Right renal cortex interstitium (tissue), 3 donors: ENCODE results near the gene LAMA1. TPM values are rescaled to one million over a fixed set of nuclear protein-coding genes. Genes with fewer than 3 reads are reported as not detected.

Experiments
- DNase-seq, 3 donors: peaks; one replicate each; pipeline ENCODE4 v3.0.0-alpha.2; 2013; ENCODE audit warnings: low read depth in 3 of 3, low spot score in 2 of 3
- polyA plus RNA-seq, 3 donors: library from polyadenylated mRNA; unstranded; fragments of 120-200 nt; gene quantifications; one replicate each; pipeline ENCODE4 v1.2.1, GENCODE V29; 2013; ENCODE audit not compliant: insufficient read length in 3 of 3

LAMA1 gene
- polyA plus RNA-seq, 3 donors = 68.4 to 73.8 (median 72.4) TPM

DNA sequence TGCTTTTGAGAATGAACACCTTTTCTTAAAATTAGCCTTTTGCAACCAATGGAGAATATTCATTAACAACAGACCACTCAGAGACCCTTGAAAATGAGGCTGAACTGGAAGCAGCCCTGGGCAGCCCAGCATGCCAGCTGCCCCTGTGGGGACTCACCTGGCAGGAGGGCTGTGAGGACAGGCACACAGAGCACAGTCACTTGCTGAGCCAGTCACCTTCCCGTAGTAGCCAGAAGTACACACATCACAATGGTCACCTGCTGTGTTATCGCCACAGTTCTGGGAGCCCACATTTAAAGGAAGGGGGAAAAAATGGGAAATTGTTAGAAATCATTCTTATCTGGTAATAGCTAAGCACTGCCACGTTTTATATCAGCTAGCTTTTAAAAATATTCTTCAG lies 115.5 kb downstream of the LAMA1 start:
- DNase-seq = no peak

DNA sequence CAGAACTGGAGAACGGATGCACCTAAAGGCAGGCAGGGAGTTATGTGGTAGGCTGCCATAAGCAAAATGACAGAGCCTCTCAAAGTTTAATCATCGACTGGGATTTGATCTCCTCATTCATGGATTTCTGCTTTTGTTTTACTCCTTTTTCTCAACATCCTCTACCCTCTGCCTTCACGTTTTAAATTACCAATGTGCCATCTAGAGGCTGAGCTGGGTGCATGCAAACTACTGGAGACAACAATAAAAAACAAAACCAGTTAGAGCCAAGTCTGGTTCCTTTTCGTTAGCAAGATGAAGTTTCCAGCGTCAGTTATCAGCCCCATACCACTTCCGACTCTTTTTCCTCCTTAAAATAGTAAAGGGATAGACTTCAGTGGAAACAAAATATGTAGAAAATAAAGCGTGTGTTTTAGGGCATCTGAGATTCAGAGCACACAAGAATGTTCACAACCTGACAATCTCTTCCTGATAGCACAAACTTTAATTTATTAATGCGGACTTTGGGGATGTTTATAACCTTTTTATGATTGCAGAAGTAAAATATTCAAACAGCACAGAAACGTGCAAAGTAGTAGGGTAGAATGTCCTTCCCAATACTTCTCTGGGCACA lies 117.0 kb downstream of the LAMA1 start:
- peak in 1 of 3 donors; percentile 16 for DNase-seq

GRCh38 chr18:6997808-6998207 lies 119.8 kb downstream of the LAMA1 start:
- no peak for DNase-seq

- no peak for DNase-seq
These were observed 122.7 kb downstream of the LAMA1 start for GRCh38 chr18:6994771-6995430.

- no peak for DNase-seq
These were observed 123.4 kb downstream of the LAMA1 start for GRCh38 chr18:6994056-6994770.

GRCh38 chr18:6992761-6993160 lies 124.8 kb downstream of the LAMA1 start:
- DNase-seq = no peak

GRCh38 chr18:6983366-6983765 lies 134.2 kb downstream of the LAMA1 start:
- no peak for DNase-seq

GRCh38 chr18:6982398-6982797 lies 135.2 kb downstream of the LAMA1 start:
- DNase-seq = no peak

DNA sequence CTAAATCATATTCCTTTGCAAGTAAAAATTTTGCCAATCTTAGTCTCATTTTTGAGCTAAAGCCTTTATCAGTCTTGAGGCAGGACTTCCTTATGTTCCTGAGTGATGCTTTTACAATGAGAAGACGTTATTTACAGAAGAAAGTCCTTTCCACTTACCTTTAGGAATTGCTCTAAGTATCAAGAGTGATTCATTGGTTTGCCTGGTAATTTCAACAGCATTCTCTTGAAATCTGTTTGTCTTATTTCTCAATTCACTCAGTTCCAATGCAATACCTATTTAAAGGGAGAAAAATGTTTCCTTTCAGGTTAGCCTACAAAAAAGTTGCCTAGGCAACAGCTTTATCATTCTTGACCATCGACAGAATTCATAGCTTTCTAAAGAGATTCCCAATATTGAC lies 137.2 kb downstream of the LAMA1 start:
- DNase-seq = no peak

DNA sequence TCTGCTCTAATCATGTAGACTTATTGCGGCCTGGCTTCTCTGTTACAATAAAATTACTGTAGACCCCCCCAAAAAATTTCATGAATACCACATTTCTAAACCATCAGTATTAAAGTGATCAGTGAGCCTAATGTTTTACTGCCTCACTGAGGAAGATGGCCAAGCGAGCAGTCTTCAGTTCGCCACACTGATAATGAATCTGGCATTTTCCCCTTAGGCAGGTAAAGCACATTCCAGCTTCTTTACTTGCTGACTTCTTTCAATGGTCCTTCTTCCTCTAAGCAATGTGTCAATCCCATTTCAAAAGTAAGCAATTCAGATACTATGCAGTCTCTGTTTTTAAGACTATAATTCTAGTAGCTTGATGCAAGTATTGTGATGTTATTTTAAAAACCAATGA lies 137.6 kb downstream of the LAMA1 start:
- no peak for DNase-seq

- DNase-seq = no peak
These were observed 140.7 kb downstream of the LAMA1 start for GRCh38 chr18:6976935-6977334.

DNA sequence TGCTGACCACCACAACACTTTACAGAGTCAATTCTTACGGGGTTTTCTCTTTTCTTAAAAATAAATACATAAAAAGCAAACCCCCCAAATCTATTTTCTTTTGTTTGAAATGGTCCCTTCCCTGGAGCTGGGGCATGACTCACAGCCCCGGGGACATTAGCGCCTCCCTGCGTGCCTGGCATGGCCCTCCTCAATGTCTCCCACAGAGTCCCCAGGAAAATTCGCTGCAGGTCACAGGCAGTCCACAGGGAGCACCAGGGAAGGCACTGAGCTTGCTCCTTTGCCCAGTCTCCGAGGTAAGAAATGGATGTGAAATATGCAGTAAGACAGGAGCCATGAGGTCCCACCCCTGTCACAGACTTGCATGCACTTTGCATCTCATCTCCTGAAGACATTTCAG lies 142.5 kb downstream of the LAMA1 start:
- DNase-seq = no peak

GRCh38 chr18:6971823-6972478 lies 145.6 kb downstream of the LAMA1 start:
- no peak for DNase-seq

GRCh38 chr18:6963452-6964097 lies 154.0 kb downstream of the LAMA1 start:
- no peak for DNase-seq

DNA sequence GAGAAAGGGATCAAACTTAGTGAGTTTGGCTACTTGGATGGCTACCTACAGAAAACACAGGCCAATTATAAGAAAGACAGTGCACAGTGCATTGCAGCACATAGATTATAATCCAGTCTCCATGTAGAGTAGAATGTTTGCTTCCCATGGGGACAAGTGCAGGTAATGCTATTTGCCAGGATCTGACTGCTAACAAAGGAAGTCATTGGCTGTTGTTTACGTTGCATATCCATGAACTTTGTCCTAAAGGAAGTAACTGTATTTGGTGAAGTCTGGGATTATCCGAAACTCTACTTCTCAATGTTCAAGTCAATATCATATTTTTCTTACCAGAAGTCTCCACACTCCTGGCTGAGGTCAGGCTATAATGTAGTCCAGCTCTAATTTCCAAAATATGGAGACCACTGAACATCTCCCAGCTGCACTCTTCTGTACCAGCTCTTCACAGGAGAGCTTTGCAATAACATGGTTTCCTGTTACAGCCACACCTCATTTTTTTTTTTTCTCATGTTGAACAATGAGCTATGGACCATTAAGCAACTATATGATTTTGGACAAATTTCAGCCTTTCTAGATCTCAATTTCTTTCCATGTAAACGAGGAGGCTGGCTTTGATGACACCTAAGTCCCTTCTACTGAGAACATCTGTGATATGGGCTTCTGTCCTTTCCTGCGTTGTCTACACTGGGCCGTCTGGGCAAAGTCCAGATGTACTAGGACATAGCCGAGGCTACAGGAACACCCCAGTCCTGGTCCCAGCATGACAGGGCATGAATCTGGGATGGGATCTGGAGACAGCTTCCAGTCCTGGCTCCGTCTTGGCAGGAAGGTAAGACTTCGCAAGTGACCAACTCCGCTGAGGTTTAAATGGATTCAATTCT lies 154.8 kb downstream of the LAMA1 start:
- DNase-seq = no peak

DNA sequence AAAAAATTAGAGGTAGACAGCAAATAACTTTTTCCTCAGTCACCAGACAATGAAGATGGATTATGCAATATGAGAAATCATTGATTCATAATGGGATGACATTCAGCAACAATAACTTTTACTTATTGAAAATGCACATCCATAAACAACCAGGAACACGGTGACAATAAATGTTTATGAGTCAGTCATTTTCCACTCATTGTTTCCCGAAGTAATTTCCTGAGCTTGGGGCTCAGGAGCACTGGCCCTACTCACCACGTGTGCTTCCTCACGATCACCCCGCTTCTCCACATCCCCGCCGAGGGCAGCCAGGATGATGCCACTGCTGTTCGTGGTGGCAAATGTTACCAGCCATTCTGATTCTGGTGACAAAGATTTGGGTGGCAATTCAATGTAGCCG lies 156.3 kb downstream of the LAMA1 start:
- DNase-seq = no peak

GRCh38 chr18:6960656-6961055 lies 156.9 kb downstream of the LAMA1 start:
- no peak for DNase-seq

- DNase-seq = no peak
These were observed 157.5 kb downstream of the LAMA1 start for GRCh38 chr18:6960124-6960523.

- DNase-seq = no peak
These were observed 158.5 kb downstream of the LAMA1 start for GRCh38 chr18:6959110-6959509.

GRCh38 chr18:6956999-6957398 lies 160.6 kb downstream of the LAMA1 start:
- DNase-seq = no peak
